Posterior vena cava (tissue), 2 donors: ENCODE data around the gene EXOC4. TPM values are rescaled to one million over a fixed set of nuclear protein-coding genes. Genes with fewer than 3 reads are reported as not detected.

Source experiments
- DNase-seq: peaks from one replicate; pipeline ENCODE4 v3.0.0-alpha.2; 2020; ENCODE audit warnings: low spot score
- intact Hi-C, 2 donors: fragments of 100-400 bp; cut with DNase I; formaldehyde crosslinking; loops; one replicate each; pipeline versions ENCODE4 v1.14.1 to v1.14.2; 2022 to 2023
- microRNA-seq, 2 donors: library from miRNA; unstranded; fragments of <30 nt; microRNA quantifications; one replicate each; pipeline ENCODE4 v1.2.0, GENCODE V29; 2020 to 2021; ENCODE audit warnings: borderline microRNAs expressed in 2 of 2
- total RNA-seq, 2 donors: library from RNA; stranded (reverse); fragmentation: NEBNext Ultra II Directional; extraction: Animal tissue kit (Norgen Biotek cat#: 25700); gene quantifications; one replicate each; pipeline ENCODE4 v1.2.1, GENCODE V29; 2021
- donor health status: DM: yes; HTN: yes; CAD: no.
- donor health status: DM: yes; HTN: yes; CAD: no.

EXOC4 gene
- total RNA-seq, 2 donors from 2014 or later: 66.0 to 70.6 TPM

- intact Hi-C loops: no loop called here
- DNase-seq: no peak
Observed at GRCh38 chr7:134113655-134114054, 860.8 kb downstream of the EXOC4 start.

- no peak for DNase-seq
- intact Hi-C loops: no loop called here
Observed at GRCh38 chr7:134114992-134115391, 862.1 kb downstream of the EXOC4 start.

Small RNAs within 50 kb of the gene (microRNA-seq; reads per million reads assigned to microRNA genes)
- gene MIR6133: 0 reads per million in 2 donors

Other genes starting within 250 kb of the EXOC4 start
- 10 to 100 TPM; 50.9 to 52.7 TPM for gene CHCHD3, start 171.0 kb upstream of the EXOC4 start, total RNA-seq